Osteocyte (in vitro differentiated cells): ENCODE data around the gene WIF1. TPM values are rescaled to one million over a fixed set of nuclear protein-coding genes. Genes with fewer than 3 reads are reported as not detected.

ENCODE experiments used
- DNase-seq: peaks from one replicate; pipeline ENCODE4 v3.0.0; 2021; ENCODE audit warnings: mixed read lengths; ENCODE audit not compliant: unreplicated experiment; ENCODE audit errors: extremely low spot score
- H3K27ac Mint-ChIP-seq: one replicate; pipeline ENCODE4 v1.8.0; 2021; ENCODE audit warnings: mild to moderate bottlenecking, mixed read lengths; ENCODE audit not compliant: unreplicated experiment
- H3K27me3 Mint-ChIP-seq: one replicate; pipeline ENCODE4 v1.8.0; 2021; ENCODE audit warnings: mixed read lengths; ENCODE audit not compliant: unreplicated experiment
- H3K36me3 Mint-ChIP-seq: one replicate; pipeline ENCODE4 v1.8.0; 2021; ENCODE audit warnings: mixed read lengths; ENCODE audit not compliant: unreplicated experiment
- H3K4me1 Mint-ChIP-seq: one replicate; pipeline ENCODE4 v1.8.0; 2021; ENCODE audit warnings: mixed read lengths; ENCODE audit not compliant: unreplicated experiment
- H3K4me3 Mint-ChIP-seq: one replicate; pipeline ENCODE4 v1.8.0; 2021; ENCODE audit warnings: mild to moderate bottlenecking, moderate library complexity, mixed read lengths; ENCODE audit not compliant: unreplicated experiment
- H3K9me3 Mint-ChIP-seq: one replicate; pipeline ENCODE4 v1.8.0; 2021; ENCODE audit warnings: mixed read lengths; ENCODE audit not compliant: unreplicated experiment
- CTCF ChIP-seq: fragments of 200-600 bp; sonication (generic); IDR thresholded peaks from 2 replicates; pipeline ENCODE4 v1.5.0; 2021; ENCODE audit warnings: antibody characterized with exemption, mild to moderate bottlenecking, moderate library complexity
- total RNA-seq: library from RNA; stranded (reverse); gene quantifications from 2 replicates; pipeline ENCODE4 v1.2.1, GENCODE V29; 2021

WIF1 gene
- total RNA-seq, 1 donor from 2014 or later: not detected

GRCh38 chr12:65093606-65094005 lies 27.5 kb downstream of the WIF1 start:
- TF ChIP-seq CTCF: no peak

DNA sequence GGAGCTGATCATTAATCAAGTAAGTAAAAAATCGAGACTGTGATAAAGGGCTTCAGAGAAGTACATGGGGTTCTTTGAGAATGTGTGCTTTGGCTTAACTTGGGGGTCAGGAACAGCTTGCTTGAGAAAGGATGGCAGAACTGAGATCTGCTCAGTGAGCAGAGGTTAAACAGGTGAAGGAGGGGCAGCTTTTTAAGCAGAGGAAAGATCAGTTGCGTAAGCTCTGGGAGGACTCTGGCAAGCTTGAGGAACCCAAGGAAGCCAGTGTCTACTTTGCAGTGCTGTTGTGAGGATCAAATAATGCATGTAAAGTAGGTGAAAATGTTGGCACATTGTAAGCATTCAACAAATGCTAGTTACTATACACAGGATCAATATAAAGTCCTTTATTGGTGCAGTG lies 30.6 kb downstream of the WIF1 start:
- H3K27ac Mint-ChIP-seq: no peak overlapping the region
- H3K4me3 Mint-ChIP-seq: no peak overlapping the region
- H3K36me3 Mint-ChIP-seq: no peaks in the 10 kb centered on the region
- no peaks in the 10 kb centered on the region for H3K4me1 Mint-ChIP-seq
- H3K9me3 Mint-ChIP-seq: no peaks in the 10 kb centered on the region
- no peak for DNase-seq
- no peak for TF ChIP-seq CTCF
- peaks cover 44% of the 10 kb centered on the region for H3K27me3 Mint-ChIP-seq

More at GRCh38 chr12:65093606-65094005, 27.5 kb downstream of the WIF1 start:
- Mint-ChIP-seq H3K36me3 (no peaks in the 10 kb centered on the region), H3K9me3 (no peaks in the 10 kb centered on the region), H3K4me3 (no peak overlapping the region), H3K4me1 (no peaks in the 10 kb centered on the region), H3K27me3 (peaks cover 61% of the 10 kb centered on the region), H3K27ac (no peak overlapping the region)
- DNase-seq: no peak

DNA sequence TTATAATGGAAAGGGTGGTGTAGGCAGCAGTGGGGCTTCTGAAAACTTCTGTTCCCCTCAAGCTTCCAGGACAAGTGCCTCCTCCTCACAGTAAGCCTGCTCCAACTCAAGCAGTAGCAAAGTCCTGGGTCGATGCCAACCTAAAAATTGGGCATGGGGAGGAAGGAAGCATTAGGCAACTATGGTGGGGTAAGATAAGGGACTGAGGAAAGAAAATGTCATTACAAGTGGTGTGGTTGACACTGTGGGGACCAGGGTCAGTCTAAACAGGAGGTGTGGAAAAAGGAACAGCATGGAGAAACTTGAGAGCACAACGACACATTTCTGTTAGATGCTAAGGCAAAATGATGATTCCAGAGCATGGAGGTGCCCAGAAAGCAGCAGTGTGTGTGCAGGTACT lies 34.9 kb downstream of the WIF1 start:
- Mint-ChIP-seq H3K4me3 (no peak overlapping the region), H3K4me1 (no peaks in the 10 kb centered on the region), H3K27me3 (peaks cover 45% of the 10 kb centered on the region)

DNA sequence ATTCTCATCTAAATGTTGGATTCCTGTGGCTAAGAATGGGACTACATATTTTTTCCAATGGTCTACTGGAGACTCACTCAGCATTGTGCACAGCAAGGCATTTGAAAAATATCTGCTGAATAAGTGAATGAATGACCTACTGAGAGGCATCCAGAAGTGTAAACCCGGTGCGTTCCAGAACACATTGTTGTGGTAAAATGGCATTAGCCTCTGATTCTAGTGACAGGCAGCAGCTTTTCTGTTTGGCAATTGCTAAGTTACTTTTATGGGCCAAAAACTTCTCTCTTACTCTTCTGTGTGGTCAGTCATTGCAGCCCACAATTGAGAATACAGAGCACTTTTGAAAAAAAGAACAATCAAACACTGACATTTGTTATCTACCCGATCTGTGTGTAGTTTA lies 36.5 kb downstream of the WIF1 start:
- no peaks in the 10 kb centered on the region for H3K4me1 Mint-ChIP-seq
- no peak for DNase-seq

More for the DNA sequence above, 34.9 kb downstream of the WIF1 start:
- TF ChIP-seq CTCF: no peak
- no peak for DNase-seq
- H3K36me3 Mint-ChIP-seq: no peaks in the 10 kb centered on the region
- no peak overlapping the region for H3K27ac Mint-ChIP-seq
- H3K9me3 Mint-ChIP-seq: no peaks in the 10 kb centered on the region

GRCh38 chr12:65083581-65083980 lies 37.5 kb downstream of the WIF1 start:
- Mint-ChIP-seq H3K4me1 (no peaks in the 10 kb centered on the region), H3K27me3 (peaks cover 58% of the 10 kb centered on the region), H3K27ac (no peak overlapping the region), H3K9me3 (no peaks in the 10 kb centered on the region), H3K4me3 (no peak overlapping the region), H3K36me3 (no peaks in the 10 kb centered on the region)
- DNase-seq: no peak
- TF ChIP-seq CTCF: no peak

More for the DNA sequence above, 36.5 kb downstream of the WIF1 start:
- Mint-ChIP-seq H3K27me3 (peaks cover 52% of the 10 kb centered on the region), H3K4me3 (no peak overlapping the region), H3K9me3 (no peaks in the 10 kb centered on the region), H3K36me3 (no peaks in the 10 kb centered on the region), H3K27ac (no peak overlapping the region)
- no peak for TF ChIP-seq CTCF
